ENCODE results near the gene EME2.
A peak's percentile ranks its signal among the peaks of the same experiment; 100 is the strongest.
"Not testable (repeated sequence)": the region's sequence is repeated elsewhere in the genome, so short reads cannot be mapped to it uniquely, and the experiment has no call there.

The EME2 gene
- 11.4 to 57.2 (median 28.9) reads per million in 18 experiments for total RNA-seq

GRCh38 chr16:1772362-1772907 is at the start of gene EME2:
Gene EME2 (plus strand): TSS chr16:1772810. CDS start chr16:1773228, 418 bp downstream.
- peak; percentile 7 to 32 for DNase-seq

- peak; percentile 45 to 49 for DNase-seq
Measured at GRCh38 chr16:1723450-1724147, 49.0 kb upstream of the EME2 start.

GRCh38 chr16:1724491-1724890 is 48.1 kb upstream of the EME2 start:
- no peak for DNase-seq

GRCh38 chr16:1726661-1727502 is 45.7 kb upstream of the EME2 start:
- no peak for DNase-seq

- DNase-seq: no peak
Measured at GRCh38 chr16:1727651-1728624, 44.7 kb upstream of the EME2 start.

- DNase-seq: no peak
Measured at GRCh38 chr16:1729026-1729425, 43.6 kb upstream of the EME2 start.

- DNase-seq: no peak
Measured at GRCh38 chr16:1729445-1729844, 43.2 kb upstream of the EME2 start.

- DNase-seq: no peak
Measured at GRCh38 chr16:1731073-1731472, 41.5 kb upstream of the EME2 start.

GRCh38 chr16:1731603-1732002 is 41.0 kb upstream of the EME2 start:
- DNase-seq: peak in 1 of 2 donors; percentile 49

GRCh38 chr16:1732071-1732470 is 40.5 kb upstream of the EME2 start:
- no peak for DNase-seq

GRCh38 chr16:1732551-1732987 is 40.0 kb upstream of the EME2 start:
- not testable (repeated sequence) for DNase-seq

- DNase-seq: no peak
Measured at GRCh38 chr16:1734123-1734522, 38.5 kb upstream of the EME2 start.

GRCh38 chr16:1734816-1735215 is 37.8 kb upstream of the EME2 start:
- DNase-seq: no peak

GRCh38 chr16:1740234-1740633 is 32.4 kb upstream of the EME2 start:
- no peak for DNase-seq

- no peak for DNase-seq
Measured at GRCh38 chr16:1740781-1741490, 31.7 kb upstream of the EME2 start.

- DNase-seq: no peak
Measured at GRCh38 chr16:1741553-1742165, 31.0 kb upstream of the EME2 start.

GRCh38 chr16:1743376-1744337 is 29.0 kb upstream of the EME2 start:
- no peak for DNase-seq

GRCh38 chr16:1744338-1744840 is 28.2 kb upstream of the EME2 start:
- DNase-seq: no peak

GRCh38 chr16:1745181-1745899 is 27.3 kb upstream of the EME2 start:
- no peak for DNase-seq

Data from inflammatory macrophage (primary cell).